Inflammatory macrophage (primary cell): ENCODE measurements around the gene FEZF1.

ENCODE experiments used
- DNase-seq, 2 donors: peaks; one replicate each; pipeline ENCODE4 v3.0.0-alpha.2; 2020 to 2022
- total RNA-seq, 18 experiments: gene quantifications; one replicate each; lab custom pipeline; 2026; ENCODE audit warnings: mixed read lengths in 6 of 18, inconsistent platforms in 2 of 18; lab: John Stamatoyannopoulos, UW

Gene FEZF1
- 0 to 0.08 (median 0) reads per million in 18 experiments for total RNA-seq

DNA sequence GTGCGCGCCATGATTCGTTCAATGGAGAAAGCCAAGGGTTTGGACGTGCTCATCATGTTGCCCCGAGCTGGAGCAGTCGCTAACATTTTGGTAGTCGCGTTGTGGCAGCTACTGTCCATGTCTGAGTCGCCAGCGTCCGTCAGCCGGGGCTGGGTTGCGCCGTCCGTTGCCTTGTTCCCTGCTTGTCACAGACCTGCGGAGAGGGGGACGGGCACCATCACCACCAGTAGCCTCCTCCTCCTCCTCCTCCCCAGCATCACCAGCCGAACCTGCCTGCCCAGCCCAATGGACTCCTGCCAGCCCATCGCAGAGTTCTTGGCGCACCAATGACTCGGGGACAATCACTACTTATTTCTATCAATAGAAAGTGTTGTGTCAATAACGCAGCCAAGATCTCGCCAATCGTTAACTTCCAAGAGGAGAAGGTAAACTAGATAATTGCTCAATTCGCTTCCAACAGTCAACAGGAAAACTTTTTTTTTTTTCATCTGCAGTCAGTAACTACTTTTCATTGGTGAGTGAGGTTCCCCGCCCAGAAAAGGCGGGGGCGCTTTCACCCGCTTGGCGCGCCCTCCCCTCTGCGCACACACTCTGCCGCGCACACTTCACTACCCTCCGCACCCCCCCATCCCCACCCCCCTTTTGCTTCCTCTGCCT lies at the start of gene FEZF1:
TSS of gene FEZF1 (minus strand) at position 432 of the 657 bp plus-strand sequence. CDS start at position 119, 313 bp downstream.
- DNase-seq: no peak

DNA sequence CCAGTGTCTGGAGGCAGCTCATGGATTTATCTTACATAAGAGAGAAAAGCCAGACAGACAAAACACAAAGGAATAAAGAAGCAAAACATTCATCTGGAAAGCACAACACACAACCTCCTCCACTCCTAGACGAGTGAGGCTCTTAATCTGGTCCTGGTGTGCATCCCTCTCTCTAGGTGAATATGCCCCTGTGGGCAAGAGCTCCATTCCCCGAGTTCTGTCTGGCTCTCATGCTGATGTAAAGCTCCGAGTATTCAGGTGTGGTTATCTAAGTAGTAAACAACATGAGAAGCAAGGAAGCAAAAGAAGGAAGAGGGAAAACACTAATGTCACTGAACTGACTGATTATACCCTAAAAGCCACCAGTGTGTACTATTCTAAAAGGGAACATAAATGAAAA lies 47.9 kb upstream of the FEZF1 start:
- DNase-seq: no peak

DNA sequence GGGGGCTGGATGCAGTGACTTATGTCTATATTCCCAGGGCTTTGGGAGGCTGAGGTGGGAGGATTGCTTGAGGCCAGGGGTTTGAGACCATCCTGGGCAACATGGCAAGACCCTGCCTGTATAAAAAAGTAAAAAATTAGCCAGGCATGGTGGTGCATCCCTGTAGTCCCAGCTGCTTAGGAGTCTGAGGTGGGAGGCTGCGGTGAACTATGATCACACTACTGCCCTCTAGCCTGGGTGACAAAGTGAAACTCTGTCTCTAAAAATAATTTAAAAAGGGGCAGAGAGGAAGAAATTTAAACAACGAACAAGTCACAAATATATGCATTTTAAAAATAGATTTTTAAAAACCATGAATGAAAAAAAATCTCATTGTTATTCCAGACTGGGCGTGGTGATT lies 46.2 kb upstream of the FEZF1 start:
- DNase-seq: no peak

DNA sequence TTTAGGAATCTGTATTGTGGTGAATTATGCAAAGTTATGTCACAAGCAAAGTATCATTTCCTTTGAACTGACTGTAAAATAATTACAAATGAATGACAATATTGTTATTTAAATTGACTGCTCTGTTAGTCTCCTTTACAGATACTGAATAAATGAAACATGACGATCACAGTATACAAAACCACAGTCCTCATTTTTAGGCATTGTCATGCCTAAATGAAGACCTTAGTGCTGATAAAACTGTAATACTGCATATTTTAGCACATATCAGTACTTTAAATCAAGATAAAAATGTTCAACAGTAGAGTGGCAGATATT lies 39.7 kb upstream of the FEZF1 start:
- no peak for DNase-seq

DNA sequence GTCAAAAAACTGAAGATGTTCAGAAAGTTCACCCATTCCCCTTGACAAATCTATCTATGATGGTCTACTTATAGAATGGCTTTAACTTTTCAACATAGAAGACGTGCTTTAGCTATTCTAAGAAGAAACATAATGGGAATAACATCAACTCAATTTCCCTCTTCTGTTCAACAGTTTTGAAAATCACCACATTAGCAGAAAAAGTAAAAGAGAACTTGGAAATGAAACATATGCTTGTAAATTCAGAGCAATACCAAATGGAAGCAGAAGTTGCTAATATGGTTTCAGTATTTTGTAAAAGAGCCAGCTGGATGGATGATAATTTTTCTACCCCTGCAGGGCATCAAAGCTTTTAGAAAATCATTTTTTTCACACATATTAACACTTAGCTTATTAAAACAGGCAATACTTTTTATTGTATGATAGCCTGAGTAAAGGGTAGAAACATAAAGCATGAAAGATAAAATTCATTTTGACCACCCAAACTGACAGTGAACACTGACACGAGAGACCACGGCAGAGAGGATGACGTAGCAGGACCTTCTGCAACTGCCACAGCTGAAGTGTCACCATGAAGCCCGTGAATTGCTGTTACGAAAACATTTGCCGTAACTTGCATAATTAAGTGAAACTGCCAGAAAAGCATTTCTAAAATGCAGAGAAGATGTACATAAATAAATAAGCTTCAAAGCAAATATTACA lies 39.2 kb upstream of the FEZF1 start:
- no peak for DNase-seq

DNA sequence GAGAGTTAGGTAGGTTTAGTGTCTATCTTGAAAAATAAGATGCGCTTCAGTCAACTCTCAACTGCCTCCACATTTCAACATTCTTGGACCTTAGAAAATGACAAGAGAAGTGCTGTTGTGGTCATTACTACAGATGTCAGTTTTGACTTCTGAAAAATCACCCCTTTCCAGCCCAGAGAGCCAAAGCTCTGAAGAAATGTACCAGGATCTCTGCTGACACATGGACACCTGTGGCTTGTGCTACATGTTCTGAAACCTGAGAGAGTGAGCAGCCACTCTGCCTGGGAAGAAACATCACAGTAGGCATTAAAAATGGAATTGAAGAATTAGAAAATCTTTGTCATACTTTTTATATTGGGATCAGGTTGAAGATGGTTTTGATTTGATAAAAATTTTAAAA lies 35.9 kb upstream of the FEZF1 start:
- no peak for DNase-seq

DNA sequence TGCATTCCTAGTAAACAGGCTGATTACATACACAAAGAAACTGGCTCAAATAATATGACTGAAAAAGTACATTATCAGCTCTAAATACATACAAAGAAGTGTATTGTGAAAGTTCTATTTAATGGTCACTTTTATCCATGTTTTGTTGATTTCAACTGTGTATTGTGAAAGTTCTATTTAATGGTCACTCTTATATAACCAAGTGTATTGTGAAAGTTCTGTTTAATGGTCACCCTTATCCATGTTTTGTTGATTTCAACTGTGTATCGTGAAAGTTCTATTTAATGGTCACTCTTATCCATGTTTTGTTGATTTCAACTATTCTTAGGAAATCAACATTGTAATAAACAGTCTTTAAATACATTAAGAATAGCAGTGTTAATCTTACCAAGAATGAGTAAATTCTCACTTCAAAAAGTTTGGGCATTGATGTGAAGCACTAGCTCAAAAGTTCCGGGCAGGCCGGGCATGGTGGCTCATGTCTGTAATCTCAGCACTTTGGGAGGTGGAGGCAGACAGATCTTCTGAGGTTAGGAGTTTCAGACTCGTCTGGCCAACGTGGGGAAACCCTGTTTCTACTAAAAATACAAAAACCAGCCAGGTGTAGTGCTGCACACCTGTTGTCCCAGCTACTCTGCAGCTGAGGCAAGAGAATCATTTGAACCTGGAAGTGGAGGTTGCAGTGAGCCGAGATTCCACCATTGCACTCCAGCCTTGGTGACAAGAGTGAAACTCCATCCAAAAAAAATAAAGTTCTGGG lies 34.8 kb upstream of the FEZF1 start:
- no peak for DNase-seq

DNA sequence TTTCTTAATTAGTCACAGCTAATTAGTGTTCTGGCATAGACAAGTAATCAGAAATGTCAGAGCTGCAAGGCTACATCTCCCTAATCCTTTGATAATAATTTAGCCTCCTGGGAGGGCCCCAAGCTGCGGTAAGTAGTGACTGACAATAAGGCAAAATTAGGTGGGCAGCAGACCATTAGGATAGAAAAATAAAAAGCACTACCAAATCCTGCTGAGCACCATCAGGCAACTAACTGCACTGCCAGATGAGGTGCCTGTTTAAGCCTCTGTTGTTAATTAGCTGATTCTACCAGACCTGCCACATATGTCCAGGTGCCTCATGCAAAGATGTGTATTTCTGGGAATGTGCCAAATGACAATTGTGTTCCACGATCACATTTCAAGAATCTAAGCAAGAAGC lies 32.5 kb upstream of the FEZF1 start:
- DNase-seq: no peak

DNA sequence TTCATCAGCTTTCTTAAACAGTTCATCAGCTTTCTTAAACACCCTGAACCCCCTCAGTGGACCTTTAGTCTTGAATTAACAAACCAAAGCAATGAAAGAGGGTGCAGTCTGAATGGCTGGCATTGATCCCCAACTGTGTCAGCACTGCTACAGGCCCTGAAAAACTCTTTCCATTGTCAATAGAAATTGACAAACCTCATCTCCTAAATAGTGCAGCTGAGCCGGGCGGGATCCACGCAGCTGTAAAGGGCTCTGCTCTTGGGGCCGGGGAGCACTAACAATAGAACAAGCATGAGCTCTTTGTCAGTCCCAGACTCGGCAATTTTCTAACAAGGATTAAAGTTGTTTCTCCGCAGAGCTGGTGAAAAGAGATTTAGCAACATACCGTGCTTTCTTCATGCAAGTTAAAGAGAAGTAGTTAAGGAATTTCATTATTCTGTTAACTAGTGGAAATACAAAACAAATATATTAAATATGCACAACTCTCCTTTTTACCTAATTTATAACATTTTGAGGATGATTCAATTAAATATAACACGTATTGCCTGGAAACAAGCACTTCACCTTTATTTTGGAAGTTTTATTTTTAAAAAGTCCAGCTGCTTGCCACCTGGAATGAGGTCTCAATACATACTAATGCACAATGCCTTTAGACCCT lies 24.7 kb upstream of the FEZF1 start:
- no peak for DNase-seq

DNA sequence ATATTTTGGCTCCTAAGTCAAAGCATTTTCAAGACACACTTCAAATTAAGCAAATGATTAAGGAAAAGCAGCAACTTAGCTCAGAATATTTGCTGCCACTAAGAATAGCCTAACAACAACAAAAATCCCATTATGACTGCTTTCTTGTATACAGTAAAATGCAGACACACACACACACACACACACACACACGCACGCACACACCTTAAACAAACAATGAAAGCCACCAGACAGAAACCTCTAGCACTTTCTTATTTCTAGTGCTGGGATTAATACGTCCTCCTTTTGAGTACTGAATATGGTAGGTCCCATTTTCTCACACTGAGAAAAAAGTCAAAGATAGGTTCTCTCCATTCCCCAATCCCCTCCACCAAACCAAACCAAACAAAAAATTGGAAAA lies 23.4 kb upstream of the FEZF1 start:
- DNase-seq: no peak

DNA sequence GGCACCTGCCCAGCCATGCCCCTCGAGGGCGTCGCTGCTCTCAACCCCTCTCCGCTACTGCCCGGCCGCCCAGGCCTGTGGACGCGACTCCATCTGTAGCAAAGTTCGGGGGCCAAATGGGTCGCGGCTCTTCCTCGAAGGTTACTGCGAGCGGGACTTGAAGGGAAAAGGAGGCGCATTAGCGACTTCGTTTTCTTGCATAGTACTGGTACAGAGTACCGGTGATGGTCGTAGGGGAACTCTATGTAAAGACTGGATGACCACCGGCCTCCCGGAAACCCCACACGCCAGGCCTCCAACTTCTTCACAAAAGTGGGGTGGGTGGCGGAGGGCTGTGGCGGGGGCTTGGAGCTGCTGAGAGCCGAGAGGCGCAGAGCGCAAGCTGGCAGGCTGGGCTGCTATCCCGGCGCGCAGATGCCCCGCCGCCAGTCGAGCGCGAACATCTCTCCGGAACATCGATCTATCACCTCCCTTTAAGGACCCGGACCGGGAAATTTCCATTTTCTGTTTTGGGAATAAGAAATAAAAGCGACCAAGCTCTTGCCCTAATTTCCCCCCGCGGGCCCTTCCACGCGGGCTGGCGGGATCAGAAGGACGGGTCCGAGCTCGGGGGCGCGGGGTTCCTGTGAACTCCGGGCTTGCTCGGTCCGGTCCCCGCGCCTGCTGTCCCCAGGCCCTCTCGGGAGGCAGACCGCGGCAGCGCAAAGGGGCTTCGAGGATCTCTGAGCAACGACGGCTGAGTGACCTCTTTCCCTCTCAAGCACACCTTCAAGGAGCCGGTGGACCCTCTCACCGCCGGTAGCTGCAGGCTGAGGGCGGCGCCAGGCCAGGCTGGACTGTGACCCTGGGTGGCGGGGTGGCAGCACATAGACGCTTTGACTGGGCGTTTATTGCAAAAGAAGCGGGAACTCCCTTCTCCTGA lies 12.2 kb upstream of the FEZF1 start:
- no peak for DNase-seq

DNA sequence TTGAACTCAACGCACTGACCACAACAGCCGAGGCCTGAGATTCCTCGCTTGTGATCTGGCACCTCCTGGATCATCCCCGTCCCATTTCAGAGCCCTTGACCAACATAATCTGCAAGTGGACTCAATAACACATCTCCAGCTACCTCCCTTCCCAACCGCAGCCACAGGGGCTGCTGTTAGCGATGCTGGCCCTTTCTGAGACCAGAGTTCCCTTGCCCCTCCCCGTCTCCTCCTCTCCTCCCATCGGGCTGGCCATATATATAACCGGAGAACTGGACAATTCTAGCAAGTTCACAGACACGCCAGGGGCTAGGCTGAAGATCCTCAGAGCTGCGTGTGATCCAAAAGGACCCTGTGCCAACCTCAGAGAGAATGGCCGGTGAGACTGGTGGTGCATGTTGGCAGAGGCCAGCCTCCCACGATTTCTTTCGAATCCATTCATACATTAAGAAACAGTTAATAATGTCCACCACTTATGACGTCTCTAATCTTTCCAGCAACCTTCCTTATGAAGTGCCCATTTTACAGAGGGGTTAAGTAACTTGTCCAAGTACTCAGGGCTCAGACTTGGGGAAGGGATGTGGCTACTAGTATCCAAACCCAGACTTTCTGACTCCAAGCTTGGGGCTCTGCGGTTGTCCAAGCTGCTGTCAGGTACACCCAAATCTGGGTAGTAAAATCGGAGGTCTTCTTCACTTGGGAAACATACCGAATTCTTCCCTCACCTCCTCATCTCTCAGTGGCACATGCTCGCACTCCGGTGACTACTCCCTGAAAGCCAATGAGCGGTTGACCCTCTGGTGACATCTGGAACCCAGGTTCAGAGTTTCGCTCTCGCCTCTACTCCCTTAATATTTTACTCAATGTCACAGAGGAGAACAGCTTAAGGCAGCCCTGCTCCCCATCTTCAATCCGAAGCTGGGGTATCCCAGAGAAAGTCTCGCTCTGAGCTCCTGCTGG lies 11.2 kb upstream of the FEZF1 start:
- DNase-seq: no peak

DNA sequence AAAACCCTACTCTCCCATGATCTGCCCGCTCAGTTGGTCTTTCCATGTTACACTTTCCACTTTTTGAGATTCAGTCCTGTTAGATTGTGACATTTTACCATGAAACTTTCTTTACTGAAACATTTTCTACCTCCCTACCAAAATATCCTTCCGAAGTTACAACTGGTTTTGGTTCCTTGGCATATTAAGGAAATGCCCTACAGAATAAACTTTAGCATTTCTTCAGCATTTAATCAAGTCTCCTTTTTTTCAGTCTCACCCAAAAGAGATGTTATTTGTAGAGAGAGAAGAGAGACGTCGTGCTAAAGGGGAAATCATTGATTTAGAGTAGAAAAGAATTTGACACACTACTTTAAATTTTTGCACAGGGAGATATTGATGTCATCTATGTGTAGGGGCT lies 9.7 kb upstream of the FEZF1 start:
- DNase-seq: no peak

DNA sequence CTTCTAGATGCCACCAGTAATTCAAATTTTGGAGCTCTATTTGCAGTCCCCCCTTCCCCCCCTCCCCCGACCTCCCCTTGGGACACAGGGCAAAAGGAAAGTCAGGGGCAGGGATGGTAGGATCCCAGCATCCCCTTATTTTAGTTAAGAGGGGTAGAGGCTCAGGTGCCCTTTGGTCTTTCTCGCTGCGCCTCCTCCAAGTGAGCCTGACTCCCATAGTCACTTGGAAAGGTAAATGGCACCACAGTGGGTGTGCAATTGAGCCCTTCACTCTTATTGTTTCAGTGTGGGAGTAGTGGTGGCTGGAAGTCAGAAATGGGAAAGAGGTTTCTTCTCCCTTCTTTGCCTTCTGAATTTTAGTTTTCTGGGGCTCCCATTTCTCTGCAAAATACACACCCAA lies 8.2 kb upstream of the FEZF1 start:
- no peak for DNase-seq

DNA sequence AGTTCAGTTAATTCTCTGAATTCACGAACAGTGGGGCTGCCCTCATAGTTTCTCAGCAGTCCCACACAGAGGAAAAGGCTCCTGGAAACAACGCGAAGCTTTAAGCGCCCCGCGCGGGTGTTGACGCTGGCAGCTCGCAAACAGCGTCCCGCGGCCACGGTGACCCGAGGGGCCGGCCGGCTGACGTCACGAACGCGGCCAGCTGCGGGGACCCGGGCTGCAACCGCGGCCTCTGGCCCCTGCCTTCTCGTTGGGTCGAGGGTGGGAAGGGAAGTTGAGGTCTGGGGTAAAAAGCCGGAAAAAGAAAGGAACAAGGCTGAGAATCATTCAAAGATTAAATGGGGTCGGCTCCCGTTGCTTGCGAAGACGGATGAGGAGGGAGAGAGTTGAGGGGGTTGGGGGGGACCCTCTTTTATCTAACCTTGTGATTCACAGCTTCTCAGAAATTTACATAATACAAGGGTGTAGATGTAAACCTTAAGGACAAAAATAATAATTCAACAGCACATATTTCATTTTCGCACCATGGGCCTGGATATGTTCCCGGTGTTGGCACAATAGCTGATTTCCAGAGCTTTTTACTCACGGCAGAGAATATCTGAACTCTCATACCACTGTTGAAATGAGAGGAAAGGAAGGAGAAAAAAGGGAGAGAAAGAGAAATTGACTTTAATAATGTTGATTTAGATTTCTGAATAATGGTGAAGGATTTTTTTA lies 7.3 kb upstream of the FEZF1 start:
- DNase-seq: no peak

DNA sequence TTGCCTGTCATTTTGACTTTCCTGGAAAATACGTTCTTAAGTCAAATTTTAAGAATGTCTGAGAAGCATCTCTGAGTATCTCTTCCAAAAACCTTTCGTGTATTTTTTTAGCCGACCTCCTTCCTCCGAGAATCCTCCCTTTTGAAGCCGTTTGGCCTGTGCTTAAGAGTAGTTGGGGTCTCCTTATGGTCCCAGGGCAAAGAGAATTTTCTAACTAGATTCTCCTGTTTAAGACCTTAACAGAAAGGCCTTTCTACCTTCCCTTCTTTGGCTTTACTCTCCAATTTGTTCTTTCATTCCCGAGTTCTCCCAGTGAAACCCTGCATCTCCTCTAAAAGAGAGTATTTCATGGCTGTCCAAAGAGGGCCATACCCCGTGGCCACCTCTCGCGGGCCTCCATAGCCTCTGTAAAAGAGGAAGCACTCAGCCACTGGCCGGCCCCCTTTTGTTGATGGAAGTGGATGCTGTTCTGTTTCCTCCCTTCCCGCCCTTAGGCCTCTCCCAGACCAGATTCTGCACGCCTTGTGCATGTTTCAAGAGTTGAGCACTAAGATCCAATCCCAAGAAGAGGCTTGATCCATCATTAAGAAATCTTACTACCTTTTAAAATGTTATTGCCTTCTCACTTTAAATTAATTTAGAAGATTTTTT lies 6.6 kb upstream of the FEZF1 start:
- DNase-seq: no peak

DNA sequence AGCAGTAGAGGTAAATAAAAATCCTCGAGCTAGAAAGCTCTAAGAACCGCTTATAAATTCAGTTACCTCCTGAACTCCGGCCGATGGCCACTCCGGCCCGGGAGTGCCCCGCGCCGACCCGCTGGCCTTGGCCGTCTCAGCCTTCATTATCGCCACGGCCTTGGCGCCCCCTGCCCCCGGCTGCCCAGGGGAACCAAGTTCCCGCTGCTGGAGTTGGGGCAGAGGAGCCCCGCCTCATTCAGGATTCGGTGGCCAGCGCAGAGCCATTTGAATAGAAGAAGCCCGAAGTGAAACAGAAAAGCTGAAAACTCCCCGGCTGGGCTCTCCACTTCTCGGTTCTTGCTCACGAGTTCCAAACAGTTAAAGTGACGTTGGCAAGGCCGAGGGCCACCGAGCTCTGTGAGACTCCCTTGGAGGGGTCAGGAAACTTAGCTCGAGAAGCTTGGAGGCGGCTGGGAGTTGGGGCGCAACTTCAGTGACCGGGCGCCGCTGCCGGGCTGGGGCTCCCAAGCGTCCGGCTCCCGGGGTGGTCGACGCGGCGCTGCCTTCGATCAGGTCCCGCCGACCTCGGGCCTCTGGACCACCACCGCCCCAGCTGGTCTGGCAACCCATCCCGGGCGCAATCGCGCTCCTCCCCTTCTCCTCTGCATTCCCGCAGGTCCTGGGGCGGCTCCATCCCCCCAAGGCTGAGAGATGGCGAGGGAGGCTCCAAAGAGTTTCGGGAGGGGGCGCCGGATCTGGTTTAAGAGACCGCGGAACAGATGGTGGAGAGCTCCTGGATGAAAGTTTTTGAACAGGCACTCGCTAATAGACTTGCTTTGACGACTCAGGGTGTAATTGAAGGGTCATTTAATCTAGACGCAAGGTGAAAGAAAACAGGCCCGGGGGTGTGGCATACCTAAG lies 5.8 kb upstream of the FEZF1 start:
- no peak for DNase-seq

DNA sequence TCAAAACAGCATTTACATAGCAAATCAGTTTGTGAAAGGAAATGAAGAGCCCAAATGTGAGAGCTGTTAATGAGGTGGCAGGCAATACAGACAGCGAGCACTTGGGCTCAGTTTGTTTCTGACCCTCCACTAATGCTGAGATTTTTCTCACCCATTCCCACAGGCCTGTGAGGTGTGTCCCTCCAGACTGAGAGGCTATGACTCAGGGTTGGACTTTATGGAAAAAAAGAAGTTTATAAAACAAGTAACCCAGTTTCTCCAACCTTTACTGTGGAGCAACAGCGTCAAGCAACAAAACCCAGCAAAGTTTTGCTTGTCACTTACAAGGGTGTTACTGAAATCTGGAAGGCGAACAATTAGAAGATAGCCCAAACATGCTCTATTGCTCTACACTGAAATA lies 4.9 kb upstream of the FEZF1 start:
- DNase-seq: no peak

DNA sequence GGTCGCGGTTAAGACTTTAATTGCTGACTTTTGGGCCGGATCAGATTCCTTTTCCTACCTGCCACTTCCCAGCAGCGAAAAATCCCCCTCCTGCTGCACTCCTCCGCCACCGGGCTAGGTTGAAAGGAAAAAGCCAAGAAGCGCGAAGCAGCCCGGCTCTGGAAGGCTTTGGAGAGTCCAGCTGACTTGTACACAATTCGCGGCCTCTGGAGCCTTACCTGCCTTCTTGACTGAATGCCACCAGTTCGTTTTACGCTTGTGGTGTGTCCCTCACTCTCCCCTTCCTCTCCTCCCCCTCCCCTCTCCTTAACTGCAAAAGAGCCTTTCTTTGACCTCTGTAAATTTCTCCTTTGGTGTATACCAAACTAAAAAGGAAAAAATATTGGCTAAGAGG lies 2.7 kb upstream of the FEZF1 start:
- DNase-seq: no peak
